Measurements from ENCODE around the gene CEP89.
"Not testable (repeated sequence)": the region's sequence is repeated elsewhere in the genome, so short reads cannot be mapped to it uniquely, and the experiment has no call there.

GRCh38 chr19:32885255-32885654 lies 86.5 kb downstream of the CEP89 start:
- TF ChIP-seq POLR2AphosphoS5, POLR2A (IDR thresholded peaks at IDR 0.05; ENCODE audit: low read depth, low read length): not testable (repeated sequence)

Data from GM12891 (cell line).